HepG2 (cell line): ENCODE data around the gene ACTA2. TPM values are rescaled to one million over a fixed set of nuclear protein-coding genes. Genes with fewer than 3 reads are reported as not detected.

ENCODE experiments used
- ATAC-seq: fragments of 200-7000 bp; cut with Tn5 transposase; 3 replicates; pipeline ENCODE4 v1.9.1; 2020; ENCODE audit warnings: mild to moderate bottlenecking, moderate library complexity
- BruUV-seq: library from RNA; stranded (reverse); fragments of 400-500 nt; replicated peaks from 2 replicates; lab custom pipeline; 2021; lab: Mats Ljungman, UMichigan
- CTCF ChIA-PET: fragments of 300-600 bp; formaldehyde crosslinking; extraction: SDS; loops from one replicate; lab custom pipeline; 2021; ENCODE audit warnings: low total read pairs, inconsistent platforms, low intra/inter-chr PET ratio; lab: Yijun Ruan, JAX
- POLR2A ChIA-PET: fragments of 350-600 bp; sonication (Branson Sonifier 250); formaldehyde crosslinking; loops from one replicate; lab custom pipeline; 2020; ENCODE audit warnings: antibody characterized with exemption, inconsistent platforms; lab: Yijun Ruan, JAX
- DNase-seq: peaks from one replicate; pipeline ENCODE4 v3.0.0-alpha.2; 2015; ENCODE audit warnings: low spot score
- FAIRE-seq: peaks from 3 replicates; lab custom pipeline; 2011; peaks lifted over from hg19 to GRCh38; lab: Jason Lieb, UNC
- H2AFZ ChIP-seq: one replicate; pipeline ENCODE4 v1.6.1; 2011; ENCODE audit warnings: low read length, inconsistent platforms
- H3K27ac ChIP-seq: fragments of 300-600 bp; 3 replicates; pipeline ENCODE4 v1.8.0; 2011; ENCODE audit warnings: mixed run types, mild to moderate bottlenecking, mixed read lengths, low read length, inconsistent platforms; ENCODE audit not compliant: insufficient read depth; ENCODE audit errors: extremely low read length
- H3K27me3 ChIP-seq, 2 experiments: fragments of 200-600 bp in 1 of 2; 2 replicates in 1 of 2; 3 replicates in 1 of 2; pipeline versions ENCODE4 v1.6.0 to v1.8.0; 2011; ENCODE audit warnings: low read length in 2 of 2, mild to moderate bottlenecking in 2 of 2, moderate library complexity in 2 of 2, inconsistent platforms in 1 of 2; ENCODE audit not compliant: insufficient read depth in 2 of 2, control insufficient read depth in 1 of 2
- H3K36me3 ChIP-seq, 2 experiments: fragments of 200-600 bp in 1 of 2; replicated peaks in 1 of 2; 2 replicates in 1 of 2; 3 replicates in 1 of 2; pipeline versions ENCODE4 v1.5.1 to v1.8.0; 2011; ENCODE audit warnings: low read length in 2 of 2, inconsistent platforms in 1 of 2; ENCODE audit not compliant: insufficient read depth in 2 of 2, control insufficient read depth in 1 of 2
- H3K4me1 ChIP-seq: 2 replicates; pipeline ENCODE4 v1.5.1; 2012; ENCODE audit warnings: low read length, inconsistent platforms; ENCODE audit not compliant: insufficient read depth
- H3K4me2 ChIP-seq: 2 replicates; pipeline ENCODE4 v1.6.0; 2011; ENCODE audit warnings: low read depth, low read length, inconsistent platforms
- H3K4me3 ChIP-seq, 3 experiments: fragments of 200-600 bp in 1 of 3; sonication (generic), shearing (Covaris generic) in 1 of 3; replicated peaks in 1 of 3; 2 replicates each; pipeline ENCODE4 v1.5.1; 2011 to 2016; ENCODE audit warnings: low read length in 3 of 3, inconsistent platforms in 2 of 3, low read depth in 2 of 3, mild to moderate bottlenecking in 2 of 3, control low read depth in 1 of 3, mixed read lengths in 1 of 3; ENCODE audit not compliant: insufficient read depth in 1 of 3
- H3K79me2 ChIP-seq: one replicate; pipeline ENCODE4 v1.6.1; 2011; ENCODE audit warnings: low read length, inconsistent platforms; ENCODE audit not compliant: insufficient read depth
- H3K9ac ChIP-seq: 2 replicates; pipeline ENCODE4 v1.6.0; 2011; ENCODE audit warnings: mild to moderate bottlenecking, low read depth, low read length, inconsistent platforms; ENCODE audit not compliant: insufficient read depth
- H3K9me3 ChIP-seq: 2 replicates; pipeline ENCODE4 v1.5.1; 2012; ENCODE audit warnings: mild to moderate bottlenecking, low read length
- H4K20me1 ChIP-seq: 2 replicates; pipeline ENCODE4 v1.6.0; 2011; ENCODE audit warnings: inconsistent platforms, mild to moderate bottlenecking, low read length, moderate library complexity; ENCODE audit not compliant: insufficient read depth
- BHLHE40 ChIP-seq: IDR thresholded peaks from 2 replicates; pipeline ENCODE4 v1.6.1; 2011; ENCODE audit warnings: low read length, improper control_type of control experiment
- CTCF ChIP-seq: sonication (generic); formaldehyde crosslinking; IDR thresholded peaks from 2 replicates; pipeline ENCODE4 v1.5.0; 2020; ENCODE audit warnings: mild to moderate bottlenecking, missing genetic modification reagents, moderate library complexity
- ETV6 ChIP-seq: sonication (generic); formaldehyde crosslinking; conservative IDR thresholded peaks from 2 replicates; pipeline ENCODE4 v1.4.0; 2020; ENCODE audit warnings: missing genetic modification reagents
- GABPA ChIP-seq, 2 experiments: IDR thresholded peaks; 2 replicates each; pipeline ENCODE4 v1.6.1; 2011 to 2016; ENCODE audit warnings: low read depth in 2 of 2, low read length in 1 of 2, missing biosample characterization in 1 of 2, missing genetic modification characterization in 1 of 2
- HDAC1 ChIP-seq: sonication (generic); formaldehyde crosslinking; IDR thresholded peaks from 2 replicates; pipeline ENCODE4 v1.5.1; 2020; ENCODE audit warnings: mild to moderate bottlenecking, missing genetic modification reagents
- HIVEP1 ChIP-seq: sonication (generic); formaldehyde crosslinking; IDR thresholded peaks from 2 replicates; pipeline ENCODE4 v1.4.0; 2020; ENCODE audit warnings: mild to moderate bottlenecking, missing genetic modification reagents
- SATB2 ChIP-seq: sonication (generic); formaldehyde crosslinking; IDR thresholded peaks from 2 replicates; pipeline ENCODE4 v1.5.0; 2020; ENCODE audit warnings: missing genetic modification reagents
- SMC3 ChIP-seq: IDR thresholded peaks from 2 replicates; pipeline ENCODE4 v1.6.1; 2011; ENCODE audit warnings: low read length, improper control_type of control experiment
- ZNF235 ChIP-seq: sonication (generic); formaldehyde crosslinking; IDR thresholded peaks from 2 replicates; pipeline ENCODE4 v1.8.1; 2023; ENCODE audit warnings: mild to moderate bottlenecking, missing genetic modification reagents, borderline replicate concordance
- ZNF446 ChIP-seq: sonication (generic); formaldehyde crosslinking; IDR thresholded peaks from 2 replicates; pipeline ENCODE4 v1.5.0; 2020; ENCODE audit warnings: mild to moderate bottlenecking, missing genetic modification reagents
- ZNF512B ChIP-seq: sonication (generic); formaldehyde crosslinking; IDR thresholded peaks from 2 replicates; pipeline ENCODE4 v1.5.1; 2020; ENCODE audit warnings: missing genetic modification reagents, mild to moderate bottlenecking, borderline replicate concordance
- ZNF766 ChIP-seq: sonication (generic); formaldehyde crosslinking; IDR thresholded peaks from 2 replicates; pipeline ENCODE4 v1.5.0; 2020; ENCODE audit warnings: missing genetic modification reagents, borderline replicate concordance
- WGBS: methylation state at CpG from one replicate; pipeline ENCODE4 v1.1.6; 2017; ENCODE audit warnings: low lambda C conversion rate; 5-methylcytosine and 5-hydroxymethylcytosine counted together
- in situ Hi-C: cut with HindIII; loops from 2 replicates; pipeline ENCODE4 v1.10.0; 2017; ENCODE audit warnings: low pct_unique_long_range_greater_than_20kb; ENCODE audit not compliant: extremely low pct_ligation_motif_present
- intact Hi-C: fragments of 100-400 bp; cut with micrococcal nuclease; formaldehyde crosslinking; loops from one replicate; pipeline ENCODE4 v1.10.0; 2022; ENCODE audit not compliant: unreplicated experiment
- polyA plus RNA-seq, 8 experiments: library from polyadenylated mRNA; depleted of rRNA in 3 of 8; stranded (reverse) in 7 of 8; unstranded in 1 of 8; fragments of >200 nt; fragmentation: Illumina TruSeq in 4 of 8; extraction: Trizol in 4 of 8; gene quantifications; 2 replicates each; pipeline versions ENCODE4 v1.2.1 to v1.2.3, GENCODE V29; 2011 to 2016; ENCODE audit warnings: low read depth in 4 of 8, missing spikeins in 1 of 8, mixed read lengths in 1 of 8; ENCODE audit not compliant: insufficient read depth in 1 of 8
- total RNA-seq, 5 experiments: library from RNA; depleted of rRNA; stranded (reverse); fragments of >200 nt; fragmentation: Illumina TruSeq; extraction: Trizol; gene quantifications; 2 replicates each; pipeline ENCODE4 v1.2.3, GENCODE V29; 2016; ENCODE audit warnings: low read depth in 1 of 5

Gene ACTA2
- total and polyA plus RNA-seq, 2 of the 13 experiments (the other 11 are each of a cell fraction or from before 2014, with no cell fraction given), result 21.8 to 59.9 TPM

GRCh38 chr10:88986549-88987242 is 34.1 kb upstream of the ACTA2 start:
- POLR2A ChIA-PET, result no interaction called here
- TF ChIP-seq CTCF (CRISPR knock-in tag) (peak; percentile 43), ETV6 (peak; percentile 80; the same call in 1 of the 2 replicates), ZNF446 (CRISPR knock-in tag) (no peak), SMC3 (peak; percentile 26; the same call in 1 of the 2 replicates), SATB2 (CRISPR knock-in tag) (peak; percentile 84; the same call in 1 of the 2 replicates)
- intact Hi-C loops, result loop anchor here (1.0 to 2.0 kb wide), 2 partner anchors 51 to 152 kb away; no protein-coding TSS in a partner anchor
- DNase-seq (peak; percentile 19), ATAC-seq (no peak), FAIRE-seq (no peak)
- Histone ChIP-seq H3K36me3 (no peaks in the 10 kb centered on the region), H3K4me1 (peaks cover 30% of the 10 kb centered on the region), H4K20me1 (no peaks in the 10 kb centered on the region; the same call in 1 of the 2 replicates), H3K79me2 (peaks cover 20% of the 10 kb centered on the region), H3K4me3 (no peak overlapping the region), H3K27me3 (no peaks in the 10 kb centered on the region; a peak in 1 of 5 replicates), H3K9me3 (0 out of 2 replicates have a peak, but pooled peaks cover 4% of the 10 kb centered on the region), H2AFZ (no peak overlapping the region), H3K9ac (no peak overlapping the region), H3K4me2 (no peak overlapping the region), H3K27ac (no peak overlapping the region)
- in situ Hi-C loops, result no loop called here
- CTCF ChIA-PET, result interaction anchor here (2.2 kb wide), 1 partner anchor 52 kb away, joined by 25 read pairs; no protein-coding TSS in a partner anchor
- BruUV-seq, result no TSS peak
- WGBS, result 47% methylated on average over 2 of the region's 2 CpGs

- FAIRE-seq (no peak), ATAC-seq (no peak), DNase-seq (no peak)
- ChIA-PET POLR2A (no interaction called here), CTCF (no interaction called here)
- Histone ChIP-seq H3K9ac (no peak overlapping the region), H3K9me3 (0 out of 2 replicates have a peak, but pooled peaks cover 4% of the 10 kb centered on the region), H3K79me2 (peaks cover 7% of the 10 kb centered on the region), H3K27ac (no peak overlapping the region), H3K27me3 (no peaks in the 10 kb centered on the region), H3K4me2 (no peak overlapping the region), H3K4me1 (peaks cover 31% of the 10 kb centered on the region), H4K20me1 (no peaks in the 10 kb centered on the region; the same call in 1 of the 2 replicates), H2AFZ (no peak overlapping the region), H3K36me3 (no peaks in the 10 kb centered on the region), H3K4me3 (no peak overlapping the region)
- in situ Hi-C loops, result no loop called here
- intact Hi-C loops, result no loop called here
- no TSS peak for BruUV-seq
- no peak for TF ChIP-seq HDAC1 (CRISPR knock-in tag)
- no peak for TF ChIP-seq ZNF235 (CRISPR knock-in tag)
- TF ChIP-seq HIVEP1 (CRISPR knock-in tag), result no peak
- TF ChIP-seq BHLHE40, result no peak
- TF ChIP-seq ZNF766 (CRISPR knock-in tag), result no peak
- TF ChIP-seq GABPA (IDR thresholded peaks at IDR 0.05; ENCODE audit: low read depth, low read length), result no peak
- no peak for TF ChIP-seq GABPA (CRISPR knock-in tag; IDR thresholded peaks at IDR 0.05; ENCODE audit: low read depth)
- TF ChIP-seq ZNF512B, result no peak
Measured at GRCh38 chr10:88984525-88984924, 32.0 kb upstream of the ACTA2 start.
